Measurements from ENCODE around the gene HDAC9.

Gene HDAC9

GRCh38 chr7:18753972-18754610, 258.5 kb downstream of the HDAC9 start:
- no peak for DNase-seq

GRCh38 chr7:18754766-18755165, 259.2 kb downstream of the HDAC9 start:
- no peak for DNase-seq

DNA sequence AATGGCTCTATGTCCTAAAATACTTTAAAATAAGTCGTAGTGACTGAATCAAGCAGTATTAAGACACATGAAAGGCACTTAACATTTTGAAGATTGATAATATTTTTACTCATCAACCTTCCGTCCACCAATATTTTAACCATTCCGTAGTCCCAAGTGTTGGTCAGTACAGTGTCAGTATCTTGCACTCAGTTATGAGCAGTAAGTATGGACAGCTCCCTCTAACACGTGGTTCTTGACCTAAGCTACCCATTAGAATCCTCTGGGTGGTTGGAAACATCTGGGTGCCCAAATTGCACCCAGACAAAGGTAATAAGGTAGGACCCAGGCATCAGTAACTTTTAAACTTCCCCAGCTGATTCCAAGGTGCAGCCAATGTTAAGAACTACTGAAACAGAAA, 260.2 kb downstream of the HDAC9 start:
- no peak for DNase-seq

DNA sequence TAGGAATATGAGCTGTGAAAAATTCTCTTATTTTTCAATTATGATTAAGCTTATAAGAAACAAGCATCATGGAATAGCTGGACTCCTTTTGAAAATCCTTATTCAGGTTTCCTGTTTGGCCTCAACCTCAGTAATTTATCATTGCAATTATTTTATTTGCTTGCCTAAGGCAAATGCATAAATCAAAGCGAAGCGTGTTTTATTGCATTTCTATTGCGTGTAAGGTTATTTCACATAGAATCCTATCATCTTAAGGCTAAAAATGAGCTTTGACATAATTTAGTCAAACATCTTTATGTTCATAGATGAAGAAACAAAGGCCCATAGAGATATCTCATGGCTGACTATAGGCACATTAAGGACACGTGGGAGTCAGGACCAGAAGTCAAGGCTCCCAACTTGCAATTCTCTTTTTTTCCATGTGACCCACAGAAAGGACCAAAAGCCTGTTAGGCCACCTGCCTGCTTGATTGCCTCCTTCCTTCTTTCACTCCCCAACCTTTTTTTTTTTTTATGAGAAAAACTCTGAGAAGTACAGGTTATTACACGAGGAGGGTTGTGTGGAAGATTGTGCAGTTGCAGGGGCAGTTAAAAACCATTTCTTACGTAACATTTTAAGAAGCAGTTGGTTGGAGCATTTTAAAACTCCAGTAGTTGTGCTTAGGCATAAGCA, 261.0 kb downstream of the HDAC9 start:
- no peak for DNase-seq

DNA sequence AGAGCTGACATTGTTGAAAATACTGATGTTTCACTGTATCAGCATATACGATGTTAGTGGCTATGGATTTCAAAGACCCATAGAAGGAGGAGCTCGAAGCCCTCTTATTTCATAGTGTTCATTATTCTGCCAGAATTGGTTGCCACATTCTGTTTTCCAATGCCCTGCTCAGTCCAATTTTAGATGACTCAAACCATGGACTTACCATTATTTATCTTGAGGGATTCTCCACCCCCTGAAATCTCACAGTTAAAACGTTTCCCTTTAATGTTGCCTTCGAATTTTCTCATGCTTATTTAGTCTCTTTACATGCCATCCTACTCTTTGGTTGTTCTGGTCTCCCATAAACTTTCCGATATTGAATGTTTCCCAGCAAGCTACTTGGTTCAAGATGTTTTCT, 264.5 kb downstream of the HDAC9 start:
- DNase-seq: no peak

DNA sequence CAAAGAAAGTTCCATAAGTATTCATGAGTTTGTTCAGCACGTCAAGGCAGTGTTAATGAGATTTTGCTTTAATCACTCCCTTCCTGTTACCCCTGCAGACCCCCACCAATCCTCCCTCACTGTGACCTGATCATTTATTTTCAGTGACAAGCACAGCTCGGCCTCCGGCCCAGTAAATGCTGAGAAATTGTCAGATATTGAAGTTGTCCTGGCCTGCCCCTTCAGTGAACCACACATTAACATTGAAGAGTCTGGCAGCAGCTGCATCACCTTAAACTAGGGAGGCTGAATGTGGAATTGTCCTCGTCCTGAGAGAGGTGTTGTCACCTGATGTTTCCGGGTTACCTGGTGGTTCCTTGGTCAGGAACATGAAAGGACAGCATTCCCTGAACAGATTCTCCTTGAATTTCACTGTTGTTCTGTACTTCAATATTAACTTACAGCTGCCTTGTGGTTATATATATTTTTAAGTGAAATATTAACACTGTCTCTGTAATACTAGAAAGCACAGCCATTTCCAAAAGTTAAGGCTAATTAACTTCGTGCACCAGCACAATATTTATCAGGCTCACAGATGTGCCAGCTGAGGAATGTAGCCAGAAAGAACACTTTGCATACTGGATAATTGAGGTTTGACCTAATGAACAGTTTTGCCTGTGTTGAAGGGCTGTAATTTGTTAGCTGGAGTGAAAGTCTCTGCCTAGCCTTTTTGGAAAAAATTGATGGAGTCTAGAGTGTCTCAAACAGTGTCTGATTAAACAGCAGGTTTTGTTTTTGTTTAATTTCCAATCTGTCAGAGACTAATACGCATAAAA, 265.3 kb downstream of the HDAC9 start:
- no peak for DNase-seq

DNA sequence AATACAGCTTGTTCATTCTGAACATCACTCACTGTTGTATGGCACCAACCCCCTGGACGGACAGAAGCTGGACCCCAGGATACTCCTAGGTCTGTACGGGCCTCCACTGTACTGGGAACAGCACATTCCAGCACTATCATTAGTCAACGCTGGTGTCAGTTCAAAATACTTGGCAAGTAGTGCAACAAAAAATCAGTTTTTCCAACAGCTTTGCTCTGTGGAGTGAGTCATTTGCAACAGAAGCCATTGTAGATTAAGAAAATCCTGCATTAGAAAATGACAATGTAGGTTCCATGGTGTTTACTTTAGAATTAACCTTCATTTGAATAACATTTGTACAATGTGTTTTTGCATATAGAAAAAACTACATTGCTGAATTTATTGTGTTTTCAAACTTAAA, 266.6 kb downstream of the HDAC9 start:
- DNase-seq: no peak

- no peak for DNase-seq
Observed at GRCh38 chr7:18768256-18768655, 272.7 kb downstream of the HDAC9 start.

DNA sequence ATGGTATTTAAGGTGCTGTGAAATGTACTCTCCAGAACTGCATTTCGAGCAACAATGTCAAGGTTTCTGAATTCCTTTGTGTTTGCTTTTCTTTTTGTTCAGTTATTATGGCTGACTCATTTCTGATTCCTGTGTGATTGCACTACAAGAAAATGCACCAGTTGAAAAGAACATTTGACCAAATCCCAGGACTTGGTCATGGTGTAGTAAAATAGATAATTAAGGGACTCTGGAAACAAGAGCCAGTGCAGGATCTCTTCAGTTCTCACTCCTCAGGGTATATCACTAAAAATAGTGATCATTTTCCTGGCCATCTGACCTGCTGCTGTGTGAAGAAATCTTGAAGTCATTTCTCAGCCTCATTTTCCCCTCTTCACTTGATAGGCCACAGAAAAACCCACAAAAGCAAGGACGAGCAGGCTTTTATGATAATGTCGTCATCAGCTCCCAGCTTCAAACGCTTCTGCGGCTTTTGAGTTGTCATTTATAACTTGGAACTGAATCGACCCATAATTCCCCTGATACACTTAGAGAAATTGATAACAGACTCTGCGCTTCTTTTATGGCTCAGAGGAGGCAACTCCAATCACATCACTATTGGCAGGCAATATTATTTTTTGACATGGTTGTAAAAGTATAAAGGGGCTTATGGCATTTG, 274.7 kb downstream of the HDAC9 start:
- no peak for DNase-seq

DNA sequence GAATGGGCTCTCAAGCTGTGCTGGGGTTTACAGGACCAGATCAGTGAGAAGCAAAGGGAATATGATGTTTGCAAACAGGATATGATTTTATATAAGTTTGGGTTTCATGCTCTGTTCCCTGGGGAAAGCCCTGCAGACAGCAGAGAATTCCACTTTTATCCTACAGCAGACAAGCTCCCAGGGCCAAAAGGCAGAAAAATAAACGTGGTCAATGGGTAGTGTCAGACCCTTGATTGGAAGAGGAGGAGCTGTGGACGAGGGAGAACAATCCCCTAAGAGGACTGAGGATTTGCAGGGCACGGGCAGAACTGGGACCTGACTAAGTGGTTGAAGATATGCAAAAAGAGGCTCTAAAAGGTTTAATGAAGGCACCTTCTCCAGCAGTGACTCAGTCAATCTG, 275.3 kb downstream of the HDAC9 start:
- DNase-seq: no peak

DNA sequence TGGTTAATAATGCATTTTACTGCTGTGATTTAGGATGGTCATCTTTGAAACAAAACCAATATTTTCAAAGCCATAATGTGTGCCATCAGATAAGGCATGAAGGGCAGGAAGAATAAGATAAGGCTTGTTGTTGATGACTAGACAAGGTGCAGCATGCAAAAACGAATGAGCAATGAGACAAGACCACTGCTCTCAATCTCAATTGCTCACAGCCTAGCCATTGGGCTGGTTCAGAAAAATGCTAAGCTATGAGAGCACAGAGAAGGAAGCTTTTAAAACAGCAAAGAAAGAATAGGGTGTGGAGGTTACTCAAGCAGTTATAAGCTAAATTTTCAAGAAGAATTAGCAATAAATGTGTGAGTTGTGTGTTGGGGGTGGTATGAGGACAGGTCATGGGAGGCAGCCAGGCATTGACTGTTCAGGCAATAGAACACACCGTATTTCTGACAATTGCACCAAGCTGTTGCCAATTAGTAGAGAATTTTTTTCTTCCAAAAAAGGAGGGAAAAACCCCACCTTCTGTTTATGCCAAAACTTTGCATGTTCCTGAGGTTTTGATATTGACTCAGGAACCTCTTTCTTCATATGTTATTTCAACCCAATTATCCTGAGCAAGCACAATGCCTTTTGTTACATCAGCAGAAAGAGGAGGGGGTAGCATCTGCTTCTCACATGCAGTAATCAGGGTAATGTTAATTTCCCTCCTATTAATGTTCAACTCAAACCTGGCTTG, 276.5 kb downstream of the HDAC9 start:
- no peak for DNase-seq

GRCh38 chr7:18772567-18772965, 277.0 kb downstream of the HDAC9 start:
- DNase-seq: no peak

GRCh38 chr7:18777314-18777713, 281.8 kb downstream of the HDAC9 start:
- no peak for DNase-seq

DNA sequence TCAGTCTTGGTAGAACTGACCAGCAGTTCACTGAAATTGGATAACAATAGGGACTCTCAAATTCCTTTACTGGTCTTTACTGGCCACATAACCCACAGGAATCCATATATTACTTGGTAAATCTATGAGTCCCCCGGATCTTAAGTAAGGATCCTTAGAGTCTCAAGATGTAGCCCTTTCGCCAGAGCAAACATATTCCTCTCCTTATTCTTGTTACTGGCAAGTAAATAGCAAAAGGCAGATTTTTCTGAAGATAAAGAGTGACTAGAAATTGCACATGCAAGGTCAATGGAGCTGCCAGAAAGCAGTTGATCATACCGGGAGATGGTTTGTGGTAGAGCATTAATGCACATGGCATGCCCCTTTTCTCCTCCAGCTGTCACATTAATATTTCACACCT, 283.0 kb downstream of the HDAC9 start:
- DNase-seq: no peak

GRCh38 chr7:18780266-18780665, 284.7 kb downstream of the HDAC9 start:
- no peak for DNase-seq

DNA sequence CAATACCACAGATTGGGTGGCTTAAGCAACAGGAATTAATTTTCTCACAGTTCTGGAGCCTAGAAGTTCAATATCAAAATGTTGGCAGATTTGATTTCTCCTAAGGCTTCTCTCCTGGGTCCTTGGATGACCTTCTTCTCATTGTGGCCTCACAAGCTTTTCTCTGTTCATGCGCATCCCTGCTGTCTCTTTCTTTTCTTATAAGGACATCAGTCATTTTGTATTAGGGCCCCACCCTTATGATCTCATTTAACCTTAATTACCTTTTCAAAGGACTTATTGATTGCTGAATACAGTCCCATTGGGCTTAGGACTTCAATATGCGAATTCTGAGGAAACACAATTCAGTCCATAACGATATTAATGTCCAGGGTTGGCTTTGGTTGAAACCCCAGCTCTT, 285.4 kb downstream of the HDAC9 start:
- no peak for DNase-seq

- DNase-seq: no peak
Observed at GRCh38 chr7:18786196-18786727, 290.7 kb downstream of the HDAC9 start.

- DNase-seq: no peak
Observed at GRCh38 chr7:18786796-18787195, 291.2 kb downstream of the HDAC9 start.

DNA sequence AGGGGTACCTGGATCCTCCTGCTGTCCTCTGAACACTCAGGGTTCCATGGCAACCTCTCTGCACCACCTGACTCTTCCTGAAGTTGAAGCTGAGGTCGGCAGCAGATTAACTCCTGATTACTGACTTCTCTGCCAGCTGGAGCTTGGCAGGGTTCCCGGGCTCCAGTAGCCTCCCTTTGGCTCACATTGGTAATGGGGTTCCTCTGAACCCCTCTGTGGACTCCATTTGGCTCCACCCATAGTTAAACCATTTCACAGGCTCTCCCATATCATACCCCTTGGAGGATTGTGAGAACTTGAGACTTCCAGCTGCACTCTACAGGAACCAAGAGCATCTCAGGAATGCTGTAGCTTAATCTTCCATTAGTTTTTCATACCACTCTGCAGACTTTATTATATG, 292.5 kb downstream of the HDAC9 start:
- DNase-seq: no peak

DNA sequence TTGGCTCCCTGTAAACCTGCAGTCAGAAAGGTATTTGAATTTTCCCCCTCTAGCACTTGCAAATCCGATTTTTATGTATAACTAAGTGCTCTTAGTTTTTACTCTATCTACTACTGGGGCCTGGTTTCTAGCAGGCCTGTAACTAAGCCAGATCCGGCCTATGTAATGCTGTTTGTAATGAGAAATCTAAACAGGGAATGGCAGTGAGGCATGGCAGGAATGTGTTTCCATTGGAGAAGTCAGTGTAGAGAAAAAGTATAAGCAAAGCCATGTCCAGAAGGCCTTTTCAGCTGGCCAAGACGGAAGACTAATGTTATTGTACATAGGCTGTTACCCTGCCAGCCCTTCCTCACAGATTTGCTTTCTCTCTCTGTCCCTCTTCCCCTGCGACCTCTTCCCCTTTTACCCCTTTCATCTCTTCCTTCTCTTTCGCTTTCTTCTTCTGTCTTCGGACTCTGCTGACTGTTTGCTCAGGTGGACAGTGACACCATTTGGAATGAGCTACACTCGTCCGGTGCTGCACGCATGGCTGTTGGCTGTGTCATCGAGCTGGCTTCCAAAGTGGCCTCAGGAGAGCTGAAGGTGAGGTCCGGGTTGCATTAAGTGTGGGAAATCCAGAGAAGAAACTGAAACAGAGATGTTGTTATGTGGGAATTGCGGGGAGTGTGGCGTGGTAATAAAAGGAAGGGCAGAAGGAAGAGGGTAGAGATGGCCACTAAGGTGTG, 297.5 kb downstream of the HDAC9 start:
- no peak for DNase-seq

DNA sequence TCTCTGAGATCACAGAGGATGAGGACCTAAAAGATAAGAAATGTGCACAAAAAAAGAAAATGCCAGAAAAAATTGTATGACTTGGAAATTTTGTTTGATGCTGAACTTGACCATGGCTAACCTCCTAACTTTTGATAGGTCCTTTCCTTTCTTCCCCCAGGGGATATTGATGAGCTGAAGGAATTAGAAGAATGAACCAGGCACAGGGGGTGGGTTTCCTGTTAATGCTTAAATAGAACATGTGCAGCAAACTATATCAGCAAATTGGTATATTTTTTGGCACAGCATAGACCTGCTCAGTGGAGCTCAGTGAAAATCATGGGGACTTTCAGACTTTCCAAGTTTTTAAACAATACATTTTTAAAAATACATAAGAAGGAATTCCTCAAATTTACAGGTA, 300.7 kb downstream of the HDAC9 start:
- no peak for DNase-seq

Measured in inflammatory macrophage treated with lipopolysaccharide for 4 hours (primary cell).